HEK293 (cell line): Measurements from ENCODE around the gene ECE1.

ENCODE experiments used
- CTCF ChIP-seq: fragments of 450-650 bp; formaldehyde crosslinking; IDR thresholded peaks from 2 replicates; pipeline ENCODE4 v1.5.1; 2016; ENCODE audit warnings: missing biosample characterization, missing genetic modification characterization
- HOXD13 ChIP-seq: sonication (generic); formaldehyde crosslinking; IDR thresholded peaks from 2 replicates; pipeline ENCODE4 v1.8.0; 2022; ENCODE audit warnings: missing genetic modification reagents, borderline replicate concordance
- MZF1 ChIP-seq: fragments of 450-650 bp; formaldehyde crosslinking; IDR thresholded peaks from 2 replicates; pipeline ENCODE4 v1.5.1; 2017; ENCODE audit warnings: missing biosample characterization, missing genetic modification characterization, borderline replicate concordance
- PRDM10 ChIP-seq: fragments of 450-650 bp; formaldehyde crosslinking; IDR thresholded peaks from 2 replicates; pipeline ENCODE4 v1.5.1; 2016; ENCODE audit warnings: missing biosample characterization, missing genetic modification characterization
- REST ChIP-seq: fragments of 450-650 bp; formaldehyde crosslinking; IDR thresholded peaks from 2 replicates; pipeline ENCODE4 v1.5.1; 2016; ENCODE audit warnings: missing biosample characterization, missing genetic modification characterization
- ZNF157 ChIP-seq: fragments of 450-650 bp; formaldehyde crosslinking; IDR thresholded peaks from 2 replicates; pipeline ENCODE4 v1.5.1; 2016; ENCODE audit warnings: missing biosample characterization, missing genetic modification characterization
- ZNF23 ChIP-seq: fragments of 450-650 bp; formaldehyde crosslinking; IDR thresholded peaks from 2 replicates; pipeline ENCODE4 v1.5.1; 2016; ENCODE audit warnings: missing biosample characterization, missing genetic modification characterization, borderline replicate concordance
- ZNF416 ChIP-seq: fragments of 450-650 bp; formaldehyde crosslinking; IDR thresholded peaks from 2 replicates; pipeline ENCODE4 v1.5.1; 2016; ENCODE audit warnings: missing biosample characterization, missing genetic modification characterization
- ZNF501 ChIP-seq: fragments of 450-650 bp; formaldehyde crosslinking; IDR thresholded peaks from 2 replicates; pipeline ENCODE4 v1.5.1; 2016; ENCODE audit warnings: missing biosample characterization, missing genetic modification characterization
- ZNF558 ChIP-seq: fragments of 450-650 bp; formaldehyde crosslinking; IDR thresholded peaks from 2 replicates; pipeline ENCODE4 v1.5.1; 2016; ENCODE audit warnings: missing biosample characterization, missing genetic modification characterization
- ZNF560 ChIP-seq: fragments of 450-650 bp; formaldehyde crosslinking; IDR thresholded peaks from 2 replicates; pipeline ENCODE4 v1.5.1; 2017; ENCODE audit warnings: missing biosample characterization, missing genetic modification characterization, borderline replicate concordance
- TF ChIP-seq, protein P1 (sequence below): fragments of 450-650 bp; formaldehyde crosslinking; IDR thresholded peaks from 2 replicates; pipeline ENCODE4 v1.5.1; 2016; ENCODE audit warnings: missing biosample characterization, missing genetic modification characterization
- TF ChIP-seq, protein P2 (sequence below): fragments of 450-650 bp; formaldehyde crosslinking; IDR thresholded peaks from 2 replicates; pipeline ENCODE4 v1.5.1; 2016; ENCODE audit warnings: missing biosample characterization, missing genetic modification characterization
- TF ChIP-seq, protein P3 (sequence below): fragments of 450-650 bp; formaldehyde crosslinking; IDR thresholded peaks from 2 replicates; pipeline ENCODE4 v1.5.1; 2017; ENCODE audit warnings: missing biosample characterization, missing genetic modification characterization

- TF ChIP-seq REST (tag by site-specific recombination) (no peak), CTCF (tag by site-specific recombination) (no peak), MZF1 (tag by site-specific recombination) (no peak), ZNF560 (tag by site-specific recombination) (no peak), ZNF501 (tag by site-specific recombination) (no peak), ZNF23 (no peak), ZNF416 (tag by site-specific recombination) (no peak), ZNF157 (tag by site-specific recombination) (no peak), ZNF558 (tag by site-specific recombination) (no peak), HOXD13 (CRISPR knock-in tag) (no peak), PRDM10 (tag by site-specific recombination) (peak; percentile 37; the same call in 1 of the 2 replicates)
- TF ChIP-seq, protein P1, sequence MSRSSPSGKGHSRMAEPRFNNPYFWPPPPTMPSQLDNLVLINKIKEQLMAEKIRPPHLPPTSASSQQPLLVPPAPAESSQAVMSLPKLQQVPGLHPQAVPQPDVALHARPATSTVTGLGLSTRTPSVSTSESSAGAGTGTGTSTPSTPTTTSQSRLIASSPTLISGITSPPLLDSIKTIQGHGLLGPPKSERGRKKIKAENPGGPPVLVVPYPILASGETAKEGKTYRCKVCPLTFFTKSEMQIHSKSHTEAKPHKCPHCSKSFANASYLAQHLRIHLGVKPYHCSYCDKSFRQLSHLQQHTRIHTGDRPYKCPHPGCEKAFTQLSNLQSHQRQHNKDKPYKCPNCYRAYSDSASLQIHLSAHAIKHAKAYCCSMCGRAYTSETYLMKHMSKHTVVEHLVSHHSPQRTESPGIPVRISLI (tag by site-specific recombination) = no peak
- TF ChIP-seq, protein P2, sequence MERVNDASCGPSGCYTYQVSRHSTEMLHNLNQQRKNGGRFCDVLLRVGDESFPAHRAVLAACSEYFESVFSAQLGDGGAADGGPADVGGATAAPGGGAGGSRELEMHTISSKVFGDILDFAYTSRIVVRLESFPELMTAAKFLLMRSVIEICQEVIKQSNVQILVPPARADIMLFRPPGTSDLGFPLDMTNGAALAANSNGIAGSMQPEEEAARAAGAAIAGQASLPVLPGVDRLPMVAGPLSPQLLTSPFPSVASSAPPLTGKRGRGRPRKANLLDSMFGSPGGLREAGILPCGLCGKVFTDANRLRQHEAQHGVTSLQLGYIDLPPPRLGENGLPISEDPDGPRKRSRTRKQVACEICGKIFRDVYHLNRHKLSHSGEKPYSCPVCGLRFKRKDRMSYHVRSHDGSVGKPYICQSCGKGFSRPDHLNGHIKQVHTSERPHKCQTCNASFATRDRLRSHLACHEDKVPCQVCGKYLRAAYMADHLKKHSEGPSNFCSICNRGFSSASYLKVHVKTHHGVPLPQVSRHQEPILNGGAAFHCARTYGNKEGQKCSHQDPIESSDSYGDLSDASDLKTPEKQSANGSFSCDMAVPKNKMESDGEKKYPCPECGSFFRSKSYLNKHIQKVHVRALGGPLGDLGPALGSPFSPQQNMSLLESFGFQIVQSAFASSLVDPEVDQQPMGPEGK (tag by site-specific recombination) = peak; percentile 68
- TF ChIP-seq, protein P3, sequence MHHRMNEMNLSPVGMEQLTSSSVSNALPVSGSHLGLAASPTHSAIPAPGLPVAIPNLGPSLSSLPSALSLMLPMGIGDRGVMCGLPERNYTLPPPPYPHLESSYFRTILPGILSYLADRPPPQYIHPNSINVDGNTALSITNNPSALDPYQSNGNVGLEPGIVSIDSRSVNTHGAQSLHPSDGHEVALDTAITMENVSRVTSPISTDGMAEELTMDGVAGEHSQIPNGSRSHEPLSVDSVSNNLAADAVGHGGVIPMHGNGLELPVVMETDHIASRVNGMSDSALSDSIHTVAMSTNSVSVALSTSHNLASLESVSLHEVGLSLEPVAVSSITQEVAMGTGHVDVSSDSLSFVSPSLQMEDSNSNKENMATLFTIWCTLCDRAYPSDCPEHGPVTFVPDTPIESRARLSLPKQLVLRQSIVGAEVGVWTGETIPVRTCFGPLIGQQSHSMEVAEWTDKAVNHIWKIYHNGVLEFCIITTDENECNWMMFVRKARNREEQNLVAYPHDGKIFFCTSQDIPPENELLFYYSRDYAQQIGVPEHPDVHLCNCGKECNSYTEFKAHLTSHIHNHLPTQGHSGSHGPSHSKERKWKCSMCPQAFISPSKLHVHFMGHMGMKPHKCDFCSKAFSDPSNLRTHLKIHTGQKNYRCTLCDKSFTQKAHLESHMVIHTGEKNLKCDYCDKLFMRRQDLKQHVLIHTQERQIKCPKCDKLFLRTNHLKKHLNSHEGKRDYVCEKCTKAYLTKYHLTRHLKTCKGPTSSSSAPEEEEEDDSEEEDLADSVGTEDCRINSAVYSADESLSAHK = peak; percentile 46; the same call in 1 of the 2 replicates
These were observed 45.5 kb upstream of the ECE1 start for GRCh38 chr1:21335750-21336224.
